Gastroesophageal sphincter (tissue), 4 donors: Measurements from ENCODE around the gene SYPL1. TPM values are rescaled to one million over a fixed set of nuclear protein-coding genes. Genes with fewer than 3 reads are reported as not detected.

Experiments
- ATAC-seq: fragments of 150-250 bp; one replicate; pipeline ENCODE4 v1.9.1; 2016; ENCODE audit warnings: mild to moderate bottlenecking, moderate library complexity
- H3K27ac ChIP-seq, 4 donors: fragments of 200-600 bp; sonication (generic) in 3 of 4; 1 replicate in 3 of 4; 2 replicates in 1 of 4; pipeline ENCODE4 v1.5.1; 2016 to 2019
- H3K27me3 ChIP-seq: fragments of 200-600 bp; sonication (generic); one replicate; pipeline ENCODE4 v1.5.1; 2019
- H3K36me3 ChIP-seq, 2 donors: fragments of 200-600 bp; sonication (generic); one replicate each; pipeline ENCODE4 v1.5.1; 2019; ENCODE audit warnings: control low read depth in 1 of 2
- H3K4me1 ChIP-seq, 3 donors: fragments of 200-600 bp; sonication (generic); 1 replicate in 2 of 3; 2 replicates in 1 of 3; pipeline ENCODE4 v1.5.1; 2016 to 2019; ENCODE audit warnings: control low read depth in 2 of 3
- H3K4me3 ChIP-seq, 2 donors: fragments of 200-600 bp; sonication (generic); one replicate each; pipeline ENCODE4 v1.5.1; 2019; ENCODE audit warnings: mild to moderate bottlenecking in 1 of 2, moderate library complexity in 1 of 2
- H3K9me3 ChIP-seq, 3 donors: fragments of 200-600 bp; sonication (generic); one replicate each; pipeline ENCODE4 v1.5.1; 2017 to 2019; ENCODE audit warnings: control low read depth in 2 of 3
- EP300 ChIP-seq: sonication (generic); formaldehyde crosslinking; IDR thresholded peaks from one replicate; pipeline ENCODE4 v1.6.1; 2017; ENCODE audit warnings: antibody characterized with exemption, mild to moderate bottlenecking
- POLR2A ChIP-seq, 2 donors: fragments of 450-650 bp; IDR thresholded peaks; one replicate each; pipeline ENCODE4 v1.6.1; 2017; ENCODE audit warnings: antibody characterized with exemption in 2 of 2, mild to moderate bottlenecking in 2 of 2, moderate library complexity in 1 of 2
- POLR2AphosphoS5 ChIP-seq: sonication (generic); formaldehyde crosslinking; IDR thresholded peaks from one replicate; pipeline ENCODE4 v1.6.1; 2017; ENCODE audit warnings: antibody characterized with exemption
- WGBS, 2 donors: methylation state at CpG; one replicate each; pipeline ENCODE4 v1.1.5; 2018; ENCODE audit warnings: low coverage in 1 of 2; 5-methylcytosine and 5-hydroxymethylcytosine counted together
- total RNA-seq, 4 donors: library from RNA; depleted of rRNA; stranded (reverse); fragments of >200 nt; gene quantifications; one replicate each; pipeline ENCODE4 v1.1.0, GENCODE V29; 2016
- TF ChIP-seq, protein P1 (sequence below), 4 experiments: fragments of 200-600 bp in 2 of 4; fragments of 450-650 bp in 2 of 4; sonication (generic) in 1 of 4; IDR thresholded peaks; one replicate each; pipeline ENCODE4 v1.5.1; 2017 to 2019; ENCODE audit warnings: antibody characterized with exemption in 4 of 4, mild to moderate bottlenecking in 2 of 4, moderate library complexity in 2 of 4

SYPL1 gene
- total RNA-seq, 4 donors from 2014 or later: 80.0 to 132 (median 93.2) TPM

DNA sequence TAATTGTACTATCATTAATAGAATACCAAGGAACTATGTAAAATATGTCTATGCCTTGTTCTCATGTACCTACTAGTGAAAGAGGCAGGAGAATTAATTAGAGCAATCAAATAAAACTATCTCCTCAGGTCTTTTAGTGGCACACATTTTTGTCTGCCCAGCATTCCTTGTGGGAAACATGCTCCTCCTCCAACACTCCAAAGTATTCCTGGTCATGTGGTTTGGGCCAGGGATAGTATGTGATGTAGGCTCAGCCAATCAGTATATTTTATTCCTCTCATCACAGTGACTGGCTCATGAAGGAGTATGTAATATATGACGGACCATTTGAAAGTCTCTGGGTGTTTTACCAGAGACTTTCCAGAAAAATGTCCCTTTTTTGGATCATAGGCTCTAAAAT lies 16.7 kb upstream of the SYPL1 start:
- Histone ChIP-seq H3K27ac (no peak overlapping the region), H3K36me3 (no peaks in the 10 kb centered on the region), H3K4me3 (no peak overlapping the region), H3K9me3 (no peaks in the 10 kb centered on the region), H3K4me1 (peaks cover 0 to 29% (median 0%) of the 10 kb centered on the region in 3 donors), H3K27me3 (no peaks in the 10 kb centered on the region)
- TF ChIP-seq POLR2A (IDR thresholded peaks at IDR 0.05): no peak
- TF ChIP-seq, protein P1, sequence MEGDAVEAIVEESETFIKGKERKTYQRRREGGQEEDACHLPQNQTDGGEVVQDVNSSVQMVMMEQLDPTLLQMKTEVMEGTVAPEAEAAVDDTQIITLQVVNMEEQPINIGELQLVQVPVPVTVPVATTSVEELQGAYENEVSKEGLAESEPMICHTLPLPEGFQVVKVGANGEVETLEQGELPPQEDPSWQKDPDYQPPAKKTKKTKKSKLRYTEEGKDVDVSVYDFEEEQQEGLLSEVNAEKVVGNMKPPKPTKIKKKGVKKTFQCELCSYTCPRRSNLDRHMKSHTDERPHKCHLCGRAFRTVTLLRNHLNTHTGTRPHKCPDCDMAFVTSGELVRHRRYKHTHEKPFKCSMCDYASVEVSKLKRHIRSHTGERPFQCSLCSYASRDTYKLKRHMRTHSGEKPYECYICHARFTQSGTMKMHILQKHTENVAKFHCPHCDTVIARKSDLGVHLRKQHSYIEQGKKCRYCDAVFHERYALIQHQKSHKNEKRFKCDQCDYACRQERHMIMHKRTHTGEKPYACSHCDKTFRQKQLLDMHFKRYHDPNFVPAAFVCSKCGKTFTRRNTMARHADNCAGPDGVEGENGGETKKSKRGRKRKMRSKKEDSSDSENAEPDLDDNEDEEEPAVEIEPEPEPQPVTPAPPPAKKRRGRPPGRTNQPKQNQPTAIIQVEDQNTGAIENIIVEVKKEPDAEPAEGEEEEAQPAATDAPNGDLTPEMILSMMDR (IDR thresholded peaks at IDR 0.05): no peak
- no peak for TF ChIP-seq POLR2AphosphoS5
- TF ChIP-seq EP300: no peak
- WGBS, 2 donors: 80 to 100% methylated on average over 1 of the region's 1 CpG
- ATAC-seq: no peak

DNA sequence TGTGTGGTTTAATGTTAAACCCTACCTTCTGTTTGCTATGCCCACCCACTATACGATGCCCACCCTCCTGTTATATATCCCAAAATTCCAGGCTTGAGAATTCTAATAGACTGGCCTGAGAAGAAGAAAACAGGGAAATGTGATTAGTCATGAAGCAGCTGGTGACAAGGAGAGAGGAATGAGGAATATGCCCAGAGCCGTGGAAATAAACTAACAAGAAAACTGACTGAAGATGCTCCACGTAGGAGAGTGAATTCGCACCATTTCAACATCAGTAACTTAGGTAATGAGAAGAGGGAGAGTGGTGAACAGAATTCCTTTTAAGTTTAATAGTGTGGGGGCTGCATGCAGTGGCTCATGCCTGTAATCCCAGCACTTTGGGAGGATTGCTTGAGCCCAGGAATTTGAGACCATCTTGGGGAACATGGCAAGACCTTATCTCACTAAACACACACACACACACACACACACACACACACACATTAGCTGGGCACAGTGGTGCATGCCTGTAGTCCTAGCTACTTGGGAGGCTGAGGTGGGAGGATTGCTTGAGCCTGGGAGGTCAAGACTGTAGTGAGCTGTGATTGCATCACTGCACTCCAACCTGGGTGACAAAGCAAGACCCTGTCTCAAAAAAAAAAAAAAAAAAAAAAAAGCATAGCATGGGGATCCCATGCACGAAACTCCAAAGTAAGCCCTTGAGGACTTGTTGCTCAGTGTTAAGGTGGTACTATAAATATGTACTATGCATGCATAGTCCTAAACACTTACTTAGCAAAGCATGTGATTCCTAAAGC lies 16.1 kb upstream of the SYPL1 start:
- Histone ChIP-seq H3K27me3 (no peaks in the 10 kb centered on the region), H3K4me3 (no peak overlapping the region), H3K36me3 (no peaks in the 10 kb centered on the region), H3K4me1 (peaks cover 0 to 31% (median 0%) of the 10 kb centered on the region in 3 donors), H3K27ac (no peak overlapping the region), H3K9me3 (no peaks in the 10 kb centered on the region)
- WGBS, 2 donors: 69 to 77% methylated on average over 4 to 5 of the region's 5 CpGs
- TF ChIP-seq EP300: no peak
- TF ChIP-seq, protein P1 (IDR thresholded peaks at IDR 0.05): no peak
- no peak for TF ChIP-seq POLR2AphosphoS5
- TF ChIP-seq POLR2A (IDR thresholded peaks at IDR 0.05): no peak
- ATAC-seq: no peak

DNA sequence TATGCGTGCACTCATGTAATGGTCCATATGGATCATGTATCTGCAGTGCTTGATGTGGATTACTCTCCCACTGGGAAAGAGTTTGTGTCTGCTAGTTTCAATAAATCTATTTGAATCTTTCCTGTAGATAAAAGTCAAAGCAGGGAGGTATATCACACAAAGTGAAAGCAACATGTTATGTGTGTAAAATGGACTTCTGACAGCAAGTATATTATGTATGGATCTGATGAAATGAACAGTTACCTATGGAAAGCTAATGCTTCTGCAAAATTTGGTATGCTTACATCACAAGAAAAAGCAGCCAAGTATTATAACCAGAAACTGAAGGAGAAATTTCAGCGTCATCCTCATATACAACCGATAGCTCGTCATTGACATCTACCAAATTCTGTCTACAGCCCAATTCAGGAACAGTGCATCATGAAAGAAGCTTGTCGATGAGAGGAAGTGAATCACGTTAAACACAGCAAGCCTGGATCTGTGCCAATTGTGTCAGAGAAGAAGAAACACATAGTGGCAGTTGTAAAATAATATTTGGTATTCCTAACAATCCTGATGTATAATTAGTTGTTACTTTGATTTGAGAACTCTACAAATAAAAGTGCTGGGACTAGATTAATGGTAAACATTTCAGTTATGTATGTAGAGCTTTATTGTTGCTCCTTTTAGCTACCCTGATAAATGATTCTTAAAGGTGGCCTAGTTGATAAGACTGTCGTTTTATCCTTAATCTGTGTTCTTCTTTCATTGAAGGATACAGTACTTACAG lies 14.2 kb upstream of the SYPL1 start:
- no peak for ATAC-seq
- Histone ChIP-seq H3K27ac (no peak overlapping the region), H3K9me3 (no peaks in the 10 kb centered on the region), H3K4me3 (no peak overlapping the region), H3K27me3 (no peaks in the 10 kb centered on the region), H3K36me3 (no peaks in the 10 kb centered on the region), H3K4me1 (peaks cover 0 to 44% (median 0%) of the 10 kb centered on the region in 3 donors)
- no peak for TF ChIP-seq EP300
- no peak for TF ChIP-seq POLR2A (IDR thresholded peaks at IDR 0.05)
- WGBS, 2 donors: 47 to 54% methylated on average over 7 of the region's 7 CpGs

DNA sequence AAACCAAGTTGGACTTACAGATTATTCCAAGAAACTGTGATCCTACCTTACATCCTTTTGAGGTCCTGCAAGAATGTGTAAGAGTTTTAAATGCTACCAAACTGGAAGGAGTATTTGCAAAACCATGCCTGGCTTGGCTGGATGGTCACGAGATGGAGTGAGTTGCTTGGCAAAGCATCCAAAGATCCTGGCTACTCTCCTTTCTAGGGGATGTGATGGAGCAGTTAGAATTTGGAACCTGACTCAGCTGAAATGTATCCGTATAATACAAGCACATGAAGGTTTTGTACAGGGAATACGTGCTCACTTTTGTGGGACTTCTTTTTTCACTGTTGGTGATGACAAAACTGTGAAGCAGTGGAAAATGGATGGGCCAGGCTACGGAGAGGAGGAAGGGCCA lies 13.3 kb upstream of the SYPL1 start:
- H3K4me1 ChIP-seq: peaks cover 0 to 54% (median 0%) of the 10 kb centered on the region in 3 donors
- TF ChIP-seq POLR2AphosphoS5 (peak; percentile 46), EP300 (no peak), POLR2A (IDR thresholded peaks at IDR 0.05) (no peak)
- TF ChIP-seq, protein P1 (IDR thresholded peaks at IDR 0.05): no peak
- H3K36me3 ChIP-seq: no peaks in the 10 kb centered on the region
- H3K4me3 ChIP-seq: no peak overlapping the region
- no peaks in the 10 kb centered on the region for H3K27me3 ChIP-seq
- no peaks in the 10 kb centered on the region for H3K9me3 ChIP-seq
- peak; percentile 71 for ATAC-seq
- WGBS, 2 donors: 25 to 28% methylated on average over 4 of the region's 4 CpGs
- peak overlapping the region in 2 of 4 donors; percentile 9 to 46 for H3K27ac ChIP-seq

DNA sequence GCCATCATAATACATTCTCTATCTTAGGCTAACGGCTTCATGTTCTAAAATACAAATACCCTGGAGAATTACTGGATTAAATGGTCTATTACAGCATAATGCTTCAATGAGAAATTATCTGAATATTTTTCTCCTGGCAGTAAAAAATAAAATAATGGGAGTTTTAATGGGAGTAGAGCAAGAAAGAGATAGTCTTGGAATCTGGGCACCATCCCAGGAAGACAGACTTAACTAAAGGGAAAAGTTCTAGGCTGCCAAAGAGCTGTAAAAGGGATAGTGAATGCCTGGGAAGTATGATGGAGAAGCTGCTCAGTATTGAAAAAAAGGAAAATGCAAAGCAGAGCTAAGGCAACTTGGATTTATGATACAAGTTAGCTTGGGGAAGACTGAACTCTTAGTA lies 12.1 kb upstream of the SYPL1 start:
- H3K27me3 ChIP-seq: no peaks in the 10 kb centered on the region
- ATAC-seq: no peak
- WGBS, 2 donors: 9 to 10% methylated on average over 1 of the region's 1 CpG
- H3K4me1 ChIP-seq: peaks cover 0 to 63% (median 0%) of the 10 kb centered on the region in 3 donors
- TF ChIP-seq, protein P1 (IDR thresholded peaks at IDR 0.05): no peak
- TF ChIP-seq POLR2A (IDR thresholded peaks at IDR 0.05) (no peak), EP300 (no peak), POLR2AphosphoS5 (no peak)
- no peaks in the 10 kb centered on the region for H3K9me3 ChIP-seq
- no peak overlapping the region for H3K4me3 ChIP-seq
- no peaks in the 10 kb centered on the region for H3K36me3 ChIP-seq
- H3K27ac ChIP-seq: peak overlapping the region in 1 of 4 donors; percentile 25
